ENCODE data around the gene RAB43. TPM values are rescaled to one million over a fixed set of nuclear protein-coding genes. Genes with fewer than 3 reads are reported as not detected.

The RAB43 gene
- total RNA-seq, 2 donors from 2014 or later: 57.4 to 64.1 TPM

DNA sequence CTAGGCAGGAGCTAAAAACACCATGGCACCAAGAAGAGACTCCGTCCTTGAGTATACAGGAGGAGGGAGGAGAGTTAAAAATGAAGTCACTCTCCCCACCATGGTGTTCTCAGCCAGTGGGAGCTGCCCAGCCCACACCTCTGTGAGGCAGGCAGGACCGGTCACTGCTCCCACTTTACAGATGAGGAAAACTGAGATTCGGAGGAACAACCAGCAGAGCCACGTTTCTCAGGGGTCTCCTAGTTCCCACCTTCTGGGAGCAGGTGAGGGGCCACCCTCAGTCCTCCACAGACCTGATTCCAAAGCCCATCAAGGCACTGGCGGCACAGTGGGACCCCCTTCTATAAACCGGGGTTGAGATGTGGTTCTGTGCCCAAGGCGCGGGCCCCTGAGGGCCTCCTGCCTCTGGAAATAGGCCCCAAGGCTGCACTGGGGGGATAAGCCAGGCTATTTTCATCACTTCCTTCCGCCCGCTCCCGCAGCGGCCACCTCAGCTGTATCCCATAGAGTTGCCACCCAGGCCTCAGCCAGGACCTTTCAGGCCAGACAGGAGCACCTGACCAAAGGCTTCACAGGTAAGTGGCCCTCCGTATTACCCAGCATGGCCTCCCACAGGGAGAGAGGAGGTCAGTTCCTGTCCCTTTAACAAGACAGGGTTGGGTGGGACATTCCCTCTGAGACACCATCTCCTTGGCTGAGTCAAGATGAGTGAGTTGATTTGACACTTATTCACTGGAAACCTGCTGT lies 61.2 kb downstream of the RAB43 start, which contains the start of gene GP9:
Gene GP9 (plus strand): TSS at position 504 of the 747 bp plus-strand sequence. CDS start 961 bp downstream, outside the sequence.
- DNase-seq (ENCODE audit: low spot score in 2 of 2) (no peak), ATAC-seq (peak in 1 of 2 donors; percentile 76)
- Mint-ChIP-seq H3K36me3 (no peaks in the 10 kb centered on the region), H3K27ac (no peak within 1 kb of the TSS), H3K9me3 (no peaks in the 10 kb centered on the region)

DNA sequence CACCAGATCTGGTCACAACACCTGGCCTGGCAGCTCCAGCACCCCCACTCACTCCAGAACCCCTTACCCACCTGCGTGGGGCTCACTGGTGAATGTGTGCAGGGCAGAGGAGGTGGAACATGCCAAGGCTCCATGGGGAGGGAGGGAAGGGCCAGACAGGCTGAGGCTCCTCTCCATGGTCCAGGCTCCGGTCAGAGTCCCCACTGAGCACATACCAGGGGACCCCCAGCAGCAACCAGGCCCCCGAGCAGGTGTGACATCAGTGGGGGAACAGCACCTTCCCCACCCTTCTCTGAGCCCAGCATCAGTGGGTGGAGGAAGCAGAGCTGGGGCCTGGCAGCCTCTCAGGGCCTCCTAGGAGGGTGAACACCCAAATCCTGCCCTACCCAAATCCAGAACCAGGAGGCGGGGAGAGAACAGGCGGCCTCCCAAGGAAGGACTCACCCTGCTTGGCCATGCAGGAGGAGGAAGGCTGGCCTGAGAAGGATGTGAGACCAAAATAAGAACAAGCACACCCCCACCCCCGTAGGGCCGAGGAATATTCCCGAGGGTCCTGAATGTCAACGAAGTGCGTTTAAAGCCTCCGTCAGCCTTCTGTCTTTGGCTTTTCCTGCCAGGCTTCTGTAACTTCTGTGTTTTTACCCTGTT lies 62.2 kb downstream of the RAB43 start:
- DNase-seq (ENCODE audit: low spot score in 2 of 2) (no peak), ATAC-seq (no peak)
- no peak overlapping the region for H3K27ac Mint-ChIP-seq
- H3K9me3 Mint-ChIP-seq: no peaks in the 10 kb centered on the region
- no peaks in the 10 kb centered on the region for H3K36me3 Mint-ChIP-seq

DNA sequence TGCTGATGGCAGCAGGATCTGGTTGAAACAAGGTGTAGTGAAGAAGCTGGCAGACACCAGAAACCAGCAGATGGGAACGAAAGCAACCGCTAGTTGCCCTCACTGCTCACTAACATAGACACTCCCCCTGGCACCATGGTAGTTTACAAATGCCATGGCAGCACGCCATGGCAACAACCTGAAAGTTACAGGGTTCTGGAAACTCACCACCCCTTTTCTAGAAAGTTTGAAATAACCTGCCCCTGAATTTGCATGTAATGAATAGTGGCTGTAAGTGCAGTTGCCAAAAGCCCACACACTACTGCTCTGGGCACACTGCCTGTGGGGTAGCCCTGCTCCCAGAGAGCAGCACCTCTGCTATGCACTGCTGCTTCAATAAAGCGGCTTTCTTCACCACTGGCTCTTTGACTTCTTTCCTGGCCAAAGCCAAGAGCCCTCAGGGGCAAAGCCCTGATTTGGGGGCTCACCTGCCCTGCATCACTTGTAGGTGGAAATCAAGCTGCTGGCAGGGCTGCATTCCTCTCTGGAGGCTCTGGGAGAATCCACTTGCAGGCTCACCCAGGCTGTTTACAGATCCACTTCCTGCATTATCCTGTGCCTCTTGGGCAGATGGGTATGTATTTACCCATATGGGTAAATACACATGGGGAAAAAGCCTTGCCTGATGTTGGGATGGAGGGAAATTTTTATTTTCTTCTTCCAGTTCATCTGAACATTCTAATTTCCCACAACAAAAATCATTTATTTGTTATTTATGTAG lies 63.0 kb downstream of the RAB43 start:
- no peaks in the 10 kb centered on the region for H3K9me3 Mint-ChIP-seq

DNA sequence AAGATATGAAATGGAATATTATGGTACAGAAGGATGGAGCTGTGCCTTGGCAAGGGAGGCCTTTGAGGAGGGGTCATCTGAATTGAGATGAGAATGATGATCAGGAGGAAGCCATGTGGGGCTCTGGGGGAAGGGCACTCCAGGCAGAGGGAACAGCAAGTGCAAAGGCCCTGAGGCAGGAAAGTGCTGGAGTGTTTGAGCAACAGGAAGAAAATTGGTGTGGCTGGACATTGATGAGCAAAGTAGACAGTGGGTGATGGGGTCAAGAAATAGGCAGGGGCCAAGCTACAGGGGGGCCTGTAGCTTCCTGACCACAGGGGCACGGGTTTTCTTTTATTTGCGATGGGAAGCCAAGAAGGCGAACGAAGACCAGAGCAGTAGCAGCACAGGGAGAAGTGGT lies 64.4 kb downstream of the RAB43 start:
- Mint-ChIP-seq H3K36me3 (no peaks in the 10 kb centered on the region), H3K9me3 (no peaks in the 10 kb centered on the region), H3K27ac (peak overlapping the region in 1 of 2 donors; percentile 11)
- DNase-seq (ENCODE audit: low spot score in 2 of 2) (no peak), ATAC-seq (no peak)

More for the DNA sequence above, 63.0 kb downstream of the RAB43 start:
- peak overlapping the region in 1 of 2 donors; percentile 14 for H3K27ac Mint-ChIP-seq
- DNase-seq (ENCODE audit: low spot score in 2 of 2) (no peak), ATAC-seq (peak in 1 of 2 donors; percentile 46)
- H3K36me3 Mint-ChIP-seq: no peaks in the 10 kb centered on the region

DNA sequence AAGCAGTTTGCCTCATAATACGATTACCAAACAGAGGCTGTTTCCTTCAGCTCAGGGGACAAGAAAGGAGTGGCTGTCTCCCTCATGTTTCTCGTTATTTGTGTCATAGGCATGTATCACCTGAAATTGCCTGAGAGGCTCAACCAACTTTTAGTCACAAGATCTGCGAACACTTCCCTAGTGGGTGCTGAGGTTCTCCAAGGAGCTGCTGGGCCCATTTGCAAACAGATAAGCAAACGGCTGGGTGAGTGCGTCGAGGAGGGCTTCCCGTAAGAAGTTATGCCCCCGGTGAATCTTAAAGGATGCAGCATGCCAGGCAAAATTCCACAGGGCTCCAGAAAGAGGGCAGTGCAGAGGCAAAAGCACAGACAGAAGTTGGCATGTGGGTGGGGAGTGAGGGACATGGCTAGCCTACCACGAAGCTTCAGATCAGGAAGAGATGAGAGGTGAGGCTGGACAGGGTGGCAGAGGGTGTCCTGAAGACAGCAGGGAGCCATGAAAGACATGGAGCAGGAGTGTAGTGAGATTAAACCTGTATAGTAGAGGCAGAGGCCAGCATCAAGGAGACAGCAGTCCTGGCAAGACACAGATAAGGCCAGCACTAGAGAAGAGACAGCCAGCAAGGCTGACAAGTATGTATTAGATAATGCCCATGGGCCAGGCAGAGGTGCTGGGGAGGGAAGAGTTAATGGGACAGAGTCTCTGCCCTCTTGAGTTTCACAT lies 65.0 kb downstream of the RAB43 start:
- ATAC-seq: no peak
- DNase-seq (ENCODE audit: low spot score in 2 of 2): no peak
- Mint-ChIP-seq H3K27ac (peak overlapping the region in 1 of 2 donors; percentile 11), H3K9me3 (no peaks in the 10 kb centered on the region), H3K36me3 (no peaks in the 10 kb centered on the region)

DNA sequence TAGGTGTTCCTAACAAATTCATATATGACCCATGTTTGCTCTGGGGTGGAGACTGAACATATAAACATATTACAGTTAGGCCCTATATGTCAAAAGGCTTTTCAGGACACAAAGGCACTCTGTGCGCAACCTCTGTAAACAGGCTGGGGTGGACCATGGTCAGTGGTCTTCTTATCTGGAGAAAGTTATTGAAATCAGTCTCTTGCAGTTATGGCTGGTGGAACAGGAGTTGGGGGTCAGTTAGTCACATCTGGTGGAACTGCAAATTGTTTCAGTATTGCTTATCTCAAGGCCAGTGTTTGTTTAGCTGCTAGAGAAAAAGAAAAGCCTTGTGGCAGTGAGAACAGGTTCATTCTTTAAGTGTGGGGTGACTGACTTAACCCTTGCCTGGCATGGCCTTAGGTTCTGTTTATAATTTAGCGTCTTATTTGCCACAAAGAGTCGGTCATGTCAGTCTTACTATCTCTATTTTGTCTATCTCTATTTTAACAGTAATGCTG lies 66.9 kb downstream of the RAB43 start:
- DNase-seq (ENCODE audit: low spot score in 2 of 2): no peak
- H3K36me3 Mint-ChIP-seq: no peaks in the 10 kb centered on the region
- ATAC-seq: no peak
- peak overlapping the region in 1 of 2 donors; percentile 95 for H3K27ac Mint-ChIP-seq
- H3K9me3 Mint-ChIP-seq: no peaks in the 10 kb centered on the region

DNA sequence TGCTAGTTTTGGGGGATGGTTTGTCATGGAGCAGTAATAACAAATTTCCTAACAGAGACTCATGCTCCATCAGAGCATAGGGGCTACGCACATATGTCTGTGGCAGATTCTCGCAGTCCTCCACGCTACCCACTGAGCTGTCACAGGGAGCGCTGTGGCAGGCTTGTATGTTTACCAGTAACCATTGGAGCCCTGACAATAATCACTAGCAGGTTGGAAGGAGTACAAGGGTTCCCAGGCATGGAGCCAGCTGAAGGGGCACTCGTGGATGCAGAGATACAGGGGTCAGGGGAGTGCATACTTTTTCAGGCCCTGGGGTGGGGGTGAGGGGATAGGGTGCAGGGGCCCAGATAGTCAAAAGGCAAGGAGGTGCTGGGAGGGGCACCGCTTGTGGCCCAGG lies 68.9 kb downstream of the RAB43 start:
- Mint-ChIP-seq H3K36me3 (peaks cover 0 to 8% of the 10 kb centered on the region in 2 donors), H3K27ac (no peak overlapping the region), H3K9me3 (peaks cover 0 to 7% of the 10 kb centered on the region in 2 donors)
- ATAC-seq (no peak), DNase-seq (ENCODE audit: low spot score in 2 of 2) (no peak)

DNA sequence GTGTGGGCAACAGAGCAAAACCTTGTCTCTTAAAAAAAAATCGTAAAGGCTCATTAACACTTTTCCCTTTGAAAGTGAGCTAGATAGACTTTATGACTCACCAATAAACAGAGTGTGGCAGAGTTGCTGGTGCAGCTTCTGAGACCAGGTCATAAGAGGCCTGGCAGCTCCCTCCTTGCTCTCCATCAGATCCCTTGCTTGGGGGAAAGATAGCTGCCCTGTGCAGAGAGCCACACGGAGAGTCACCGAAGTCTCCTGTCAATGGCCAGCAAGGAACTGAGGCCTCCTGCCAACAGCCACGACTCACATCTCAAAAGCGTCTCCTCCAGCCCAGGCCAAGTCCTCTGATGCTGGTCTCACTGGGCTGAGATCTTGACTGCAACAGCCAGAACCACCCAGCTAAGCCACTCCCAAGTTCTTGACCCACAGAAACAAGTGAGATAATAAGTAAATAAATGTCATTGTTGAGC lies 69.7 kb downstream of the RAB43 start:
- Mint-ChIP-seq H3K27ac (peak overlapping the region in 1 of 2 donors; percentile 10), H3K9me3 (peaks cover 0 to 7% of the 10 kb centered on the region in 2 donors), H3K36me3 (peaks cover 0 to 12% of the 10 kb centered on the region in 2 donors)
- no peak for ATAC-seq
- DNase-seq (ENCODE audit: low spot score in 2 of 2): no peak

DNA sequence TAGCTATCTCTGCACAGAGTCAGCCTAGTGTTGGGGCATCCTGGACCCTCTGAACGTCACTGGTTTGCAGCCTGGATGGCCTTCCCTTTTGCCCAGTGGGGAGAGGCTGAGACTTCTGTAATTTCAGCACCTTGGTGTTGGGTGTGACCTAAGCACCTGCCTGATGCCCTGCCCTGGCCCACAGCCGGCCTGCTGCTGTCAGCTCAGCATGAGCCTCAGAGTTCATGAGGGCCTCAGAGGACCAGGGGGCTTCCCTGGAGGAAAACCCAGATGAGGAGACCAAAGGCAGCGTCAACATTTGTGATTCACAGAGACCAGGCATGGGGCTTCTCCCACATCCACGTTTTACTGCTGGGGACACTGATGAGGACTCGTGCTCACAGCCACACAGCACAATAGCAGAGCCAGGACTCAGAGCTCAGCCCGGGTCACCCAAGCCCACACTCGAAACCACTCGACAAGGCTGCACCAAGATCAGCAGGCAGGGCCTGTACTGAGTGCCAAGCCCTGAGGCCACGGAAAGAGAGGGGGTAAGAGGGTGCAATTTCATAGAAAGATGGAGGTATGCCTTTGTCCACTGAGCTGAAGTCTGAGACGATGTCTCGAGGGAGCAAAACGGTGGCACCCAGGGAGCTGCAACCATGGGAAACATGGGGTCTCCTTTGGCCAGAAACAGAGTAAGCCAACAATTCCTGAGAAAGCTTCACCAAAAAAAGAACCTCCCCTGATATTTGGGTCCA lies 70.9 kb downstream of the RAB43 start:
- peaks cover 0 to 7% of the 10 kb centered on the region in 2 donors for H3K9me3 Mint-ChIP-seq
- peak overlapping the region in 1 of 2 donors; percentile 13 for H3K27ac Mint-ChIP-seq
- no peak for DNase-seq (ENCODE audit: low spot score in 2 of 2)
- ATAC-seq: no peak
- peaks cover 0 to 12% of the 10 kb centered on the region in 2 donors for H3K36me3 Mint-ChIP-seq

DNA sequence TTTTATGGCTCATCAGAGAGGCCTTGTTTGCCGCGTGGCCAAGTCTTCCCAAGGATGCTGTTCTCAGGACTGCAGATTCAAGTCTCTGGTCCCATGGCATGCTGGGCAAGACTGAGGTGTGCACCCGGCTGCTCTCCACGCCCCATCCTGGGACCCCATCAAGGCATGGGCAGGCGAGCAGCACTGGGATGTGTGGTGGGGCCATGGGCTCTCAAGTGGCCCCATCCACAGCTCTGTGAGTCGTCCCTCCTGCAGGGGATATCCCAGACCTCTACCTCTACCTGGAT lies 74.1 kb downstream of the RAB43 start:
- H3K9me3 Mint-ChIP-seq: peaks cover 0 to 7% of the 10 kb centered on the region in 2 donors
- peaks cover 0 to 12% of the 10 kb centered on the region in 2 donors for H3K36me3 Mint-ChIP-seq
- no peak overlapping the region for H3K27ac Mint-ChIP-seq

DNA sequence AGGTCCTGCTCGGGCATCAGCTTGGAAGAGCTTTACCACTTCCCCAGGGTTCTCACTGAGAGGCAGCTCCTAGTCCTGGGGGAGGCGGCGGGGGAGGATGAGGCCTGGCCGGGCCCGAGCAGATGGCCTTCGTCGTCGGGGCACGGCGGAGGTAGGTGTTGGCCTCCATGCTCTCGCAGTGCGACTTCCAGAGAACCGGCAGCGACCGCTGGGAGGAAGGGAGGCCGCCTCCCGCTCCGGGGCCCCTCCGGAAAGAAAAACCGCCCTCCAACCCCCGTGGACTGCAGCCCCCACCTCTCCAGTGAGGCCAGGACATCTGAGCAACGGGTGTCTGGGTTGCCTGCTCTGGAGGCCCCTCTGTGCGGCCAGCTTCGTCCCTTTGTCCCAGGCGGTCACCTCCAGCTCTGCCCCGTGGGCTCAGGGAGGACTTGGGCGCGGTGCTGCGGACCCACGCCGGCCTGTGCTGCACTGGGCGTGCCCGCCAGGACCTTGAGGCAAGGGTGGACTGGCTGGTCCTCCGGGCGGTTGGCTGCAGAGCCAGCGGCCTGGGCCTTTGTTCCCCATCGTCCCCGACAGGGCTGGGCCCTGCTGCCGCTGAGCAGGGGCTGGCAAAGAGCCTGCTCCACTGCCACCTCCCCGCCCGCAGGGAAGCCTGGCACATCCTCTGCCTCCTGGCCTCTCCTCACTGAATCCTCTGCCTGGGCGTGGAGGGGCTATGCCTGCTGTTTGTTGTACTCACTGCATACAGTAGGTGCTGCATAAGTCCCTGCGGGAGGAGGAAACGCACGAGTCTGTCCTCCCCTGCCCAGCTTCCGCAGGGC lies 74.7 kb downstream of the RAB43 start:
- Mint-ChIP-seq H3K27ac (peak overlapping the region in 1 of 2 donors; percentile 20), H3K9me3 (peaks cover 0 to 7% of the 10 kb centered on the region in 2 donors), H3K36me3 (peaks cover 0 to 12% of the 10 kb centered on the region in 2 donors)
- ATAC-seq: no peak
- no peak for DNase-seq (ENCODE audit: low spot score in 2 of 2)

More for the DNA sequence above, 74.1 kb downstream of the RAB43 start:
- no peak for ATAC-seq
- DNase-seq (ENCODE audit: low spot score in 2 of 2): no peak

DNA sequence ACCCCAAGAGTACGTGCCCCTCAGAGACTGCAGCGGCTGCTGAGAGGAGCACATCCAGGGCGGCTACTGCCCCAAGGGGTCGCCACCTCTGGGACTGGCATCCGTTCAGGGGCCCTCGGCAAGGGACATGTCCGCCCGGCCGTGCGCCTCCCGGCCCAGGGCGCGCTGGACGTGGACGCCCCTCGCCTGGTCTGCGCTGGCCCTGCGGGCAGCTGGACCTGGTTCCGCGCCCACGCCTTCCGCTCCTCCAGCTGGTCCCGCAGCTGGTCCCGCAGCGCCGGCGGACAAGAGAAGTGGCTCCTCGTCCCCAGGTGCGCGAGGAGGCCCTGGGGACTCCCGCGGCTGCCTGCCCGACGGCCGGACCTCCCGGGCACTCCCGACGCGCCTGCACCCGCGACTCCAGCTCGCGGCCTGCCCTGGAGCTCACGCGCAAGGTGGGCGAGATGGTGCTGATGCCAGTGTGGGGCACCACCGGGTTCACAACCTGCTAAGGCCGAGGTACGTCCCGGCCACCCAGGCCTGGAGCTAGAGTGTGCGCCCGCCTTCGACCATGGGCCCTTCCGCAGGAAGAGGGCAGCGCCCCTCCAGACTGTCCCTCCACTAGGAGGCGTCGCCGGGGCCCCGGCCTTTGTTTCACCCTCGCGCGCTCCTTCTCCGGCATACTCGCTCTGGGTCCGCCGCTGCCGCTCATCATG lies 75.4 kb downstream of the RAB43 start:
- Mint-ChIP-seq H3K27ac (peak overlapping the region in 1 of 2 donors; percentile 20), H3K36me3 (peaks cover 0 to 12% of the 10 kb centered on the region in 2 donors), H3K9me3 (peaks cover 0 to 7% of the 10 kb centered on the region in 2 donors)
- ATAC-seq: peak; percentile 66 to 70
- no peak for DNase-seq (ENCODE audit: low spot score in 2 of 2)

DNA sequence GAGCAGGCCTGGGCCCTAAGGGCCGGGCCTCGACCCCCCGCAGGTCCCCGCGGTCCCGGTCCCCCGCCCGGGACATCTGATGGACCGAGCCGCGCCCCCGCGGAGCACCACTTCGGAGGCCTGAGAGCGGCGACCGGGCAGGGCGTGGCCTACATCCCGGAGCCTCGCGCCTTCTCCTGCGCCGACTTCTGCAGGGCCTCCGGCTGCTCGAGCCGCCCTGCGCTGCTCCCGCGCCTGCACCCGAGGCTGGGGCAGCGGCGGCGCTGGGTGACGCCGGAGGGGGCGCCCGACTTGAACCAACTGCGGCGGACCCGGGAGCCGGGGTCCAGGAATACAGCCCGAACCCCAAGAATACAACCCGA lies 75.9 kb downstream of the RAB43 start:
- H3K36me3 Mint-ChIP-seq: peaks cover 0 to 12% of the 10 kb centered on the region in 2 donors
- no peak overlapping the region for H3K27ac Mint-ChIP-seq
- DNase-seq (ENCODE audit: low spot score in 2 of 2) (peak; percentile 43 to 69), ATAC-seq (peak; percentile 91 to 93)
- H3K9me3 Mint-ChIP-seq: peaks cover 0 to 7% of the 10 kb centered on the region in 2 donors

DNA sequence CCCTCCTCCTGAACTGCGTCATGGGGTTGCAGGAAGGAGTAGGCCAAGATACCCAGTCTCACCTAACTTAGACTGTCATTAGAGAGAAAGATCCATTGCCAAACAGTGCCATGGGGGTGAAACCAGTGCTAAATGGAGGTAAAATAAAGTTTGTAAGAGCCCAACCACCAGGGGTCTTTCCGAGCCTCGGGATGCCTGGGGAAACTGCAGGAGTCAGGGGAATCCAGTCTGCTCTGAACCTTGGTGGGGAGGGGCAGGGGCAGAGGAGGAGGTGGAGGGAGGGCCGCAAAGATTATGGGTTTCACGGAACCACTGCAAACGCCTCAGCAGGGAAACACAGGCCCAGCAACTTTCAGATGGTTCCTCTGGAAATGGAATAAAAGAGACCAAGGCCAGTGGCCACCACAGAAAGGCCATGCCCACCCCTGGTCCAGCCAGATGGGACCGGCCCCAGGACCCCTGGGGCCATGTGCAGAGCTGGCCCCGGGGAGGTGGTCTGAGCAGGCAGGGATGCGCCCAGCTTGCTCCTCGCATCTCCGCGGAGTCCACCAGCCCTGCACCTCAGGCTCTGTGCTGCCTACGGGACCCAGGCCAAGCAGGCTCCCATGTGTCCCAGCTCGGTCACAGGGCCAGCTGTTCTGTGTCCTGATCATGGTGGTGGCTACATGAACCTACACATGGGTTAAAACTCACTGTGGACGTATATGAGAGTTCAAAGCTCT lies 80.9 kb downstream of the RAB43 start:
- DNase-seq (ENCODE audit: low spot score in 2 of 2) (no peak), ATAC-seq (no peak)
- Mint-ChIP-seq H3K36me3 (no peaks in the 10 kb centered on the region), H3K9me3 (no peaks in the 10 kb centered on the region), H3K27ac (no peak overlapping the region)
